ENCODE results near the gene ARHGAP11A.

ARHGAP11A gene

DNA sequence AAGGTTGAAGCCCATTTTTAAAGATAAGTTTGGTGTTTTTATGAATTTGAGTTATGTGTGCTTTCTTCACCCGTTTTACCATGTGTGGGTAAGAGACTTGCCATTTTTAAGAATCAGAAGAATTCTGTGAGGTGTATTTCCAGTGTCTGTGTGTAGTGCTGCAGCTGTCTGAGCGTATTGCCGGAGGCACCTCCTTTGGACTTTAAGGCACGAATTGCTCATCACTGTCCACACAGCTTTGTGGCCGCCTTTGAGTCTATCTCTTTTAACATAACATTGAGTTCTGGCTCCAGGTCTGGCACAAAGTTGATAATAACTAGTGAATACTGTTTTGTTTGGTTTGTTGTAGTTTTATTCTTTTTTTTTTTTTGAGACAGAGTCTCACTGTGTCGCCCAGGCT is 52.0 kb downstream of the ARHGAP11A start:
- Histone ChIP-seq H3K79me2 (ENCODE audit: insufficient read depth, low read length) (no peaks in the 10 kb centered on the region), H3K9me2 (ENCODE audit: low read depth, low read length) (no peaks in the 10 kb centered on the region), H3K27ac (ENCODE audit: low read depth, low read length, poor library complexity, severe bottlenecking) (no peak overlapping the region), H3K36me3 (ENCODE audit: insufficient read depth, low read length) (peaks cover 13% of the 10 kb centered on the region; the same call in 1 of the 2 replicates), H4K20me1 (ENCODE audit: insufficient read depth, low read length) (no peaks in the 10 kb centered on the region), H3F3A (ENCODE audit: insufficient read depth, low read length) (no peaks in the 10 kb centered on the region), H3K4me1 (ENCODE audit: insufficient read depth, low read length, severe bottlenecking) (no peaks in the 10 kb centered on the region), H3K4me3 (ENCODE audit: low read depth, low read length, poor library complexity, severe bottlenecking) (no peak overlapping the region), H3K27me3 (ENCODE audit: insufficient read depth, low read length) (no peaks in the 10 kb centered on the region), H3K9ac (ENCODE audit: low read length) (no peak overlapping the region), H2AFZ (ENCODE audit: low read length) (no peak overlapping the region), H3K9me3 (ENCODE audit: low read length) (no peaks in the 10 kb centered on the region), H3K4me2 (ENCODE audit: low read length) (no peak overlapping the region)
- TF ChIP-seq, protein P1, sequence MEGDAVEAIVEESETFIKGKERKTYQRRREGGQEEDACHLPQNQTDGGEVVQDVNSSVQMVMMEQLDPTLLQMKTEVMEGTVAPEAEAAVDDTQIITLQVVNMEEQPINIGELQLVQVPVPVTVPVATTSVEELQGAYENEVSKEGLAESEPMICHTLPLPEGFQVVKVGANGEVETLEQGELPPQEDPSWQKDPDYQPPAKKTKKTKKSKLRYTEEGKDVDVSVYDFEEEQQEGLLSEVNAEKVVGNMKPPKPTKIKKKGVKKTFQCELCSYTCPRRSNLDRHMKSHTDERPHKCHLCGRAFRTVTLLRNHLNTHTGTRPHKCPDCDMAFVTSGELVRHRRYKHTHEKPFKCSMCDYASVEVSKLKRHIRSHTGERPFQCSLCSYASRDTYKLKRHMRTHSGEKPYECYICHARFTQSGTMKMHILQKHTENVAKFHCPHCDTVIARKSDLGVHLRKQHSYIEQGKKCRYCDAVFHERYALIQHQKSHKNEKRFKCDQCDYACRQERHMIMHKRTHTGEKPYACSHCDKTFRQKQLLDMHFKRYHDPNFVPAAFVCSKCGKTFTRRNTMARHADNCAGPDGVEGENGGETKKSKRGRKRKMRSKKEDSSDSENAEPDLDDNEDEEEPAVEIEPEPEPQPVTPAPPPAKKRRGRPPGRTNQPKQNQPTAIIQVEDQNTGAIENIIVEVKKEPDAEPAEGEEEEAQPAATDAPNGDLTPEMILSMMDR (IDR thresholded peaks at IDR 0.05; ENCODE audit: low read length) = no peak
- no peak for TF ChIP-seq EZH2 (IDR thresholded peaks at IDR 0.05; ENCODE audit: borderline replicate concordance, low read length)

DNA sequence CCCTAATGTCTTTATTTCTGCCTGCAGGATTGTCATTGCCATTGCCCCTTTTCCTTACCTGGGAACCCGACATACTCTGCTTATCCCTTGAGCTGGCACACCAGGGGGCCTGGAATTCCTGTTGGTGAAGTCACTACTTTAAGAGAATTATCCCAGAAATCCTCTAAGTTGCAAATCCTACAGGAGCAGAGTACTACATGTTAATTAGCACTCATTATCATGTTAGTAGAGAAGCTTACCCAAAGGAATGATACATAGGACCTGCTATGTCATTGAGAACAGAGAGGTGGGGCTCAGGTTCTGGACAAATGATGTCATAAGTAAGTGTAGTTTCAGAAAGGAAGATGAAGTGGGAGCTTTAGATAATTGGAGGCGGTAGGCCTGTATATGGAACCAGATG is 53.6 kb downstream of the ARHGAP11A start:
- Histone ChIP-seq H3K9me3 (ENCODE audit: low read length) (no peaks in the 10 kb centered on the region), H3K9ac (ENCODE audit: low read length) (no peak overlapping the region), H3K9me2 (ENCODE audit: low read depth, low read length) (no peaks in the 10 kb centered on the region), H3K4me3 (ENCODE audit: low read depth, low read length, poor library complexity, severe bottlenecking) (no peak overlapping the region), H3K4me2 (ENCODE audit: low read length) (no peak overlapping the region), H2AFZ (ENCODE audit: low read length) (no peak overlapping the region), H4K20me1 (ENCODE audit: insufficient read depth, low read length) (no peaks in the 10 kb centered on the region), H3K27me3 (ENCODE audit: insufficient read depth, low read length) (no peaks in the 10 kb centered on the region), H3K36me3 (ENCODE audit: insufficient read depth, low read length) (peaks cover 11% of the 10 kb centered on the region; the same call in 1 of the 2 replicates), H3F3A (ENCODE audit: insufficient read depth, low read length) (no peaks in the 10 kb centered on the region), H3K4me1 (ENCODE audit: insufficient read depth, low read length, severe bottlenecking) (no peaks in the 10 kb centered on the region), H3K79me2 (ENCODE audit: insufficient read depth, low read length) (no peaks in the 10 kb centered on the region), H3K27ac (ENCODE audit: low read depth, low read length, poor library complexity, severe bottlenecking) (no peak overlapping the region)
- TF ChIP-seq EZH2 (IDR thresholded peaks at IDR 0.05; ENCODE audit: borderline replicate concordance, low read length) = no peak
- TF ChIP-seq, protein P1 (IDR thresholded peaks at IDR 0.05; ENCODE audit: low read length) = no peak

DNA sequence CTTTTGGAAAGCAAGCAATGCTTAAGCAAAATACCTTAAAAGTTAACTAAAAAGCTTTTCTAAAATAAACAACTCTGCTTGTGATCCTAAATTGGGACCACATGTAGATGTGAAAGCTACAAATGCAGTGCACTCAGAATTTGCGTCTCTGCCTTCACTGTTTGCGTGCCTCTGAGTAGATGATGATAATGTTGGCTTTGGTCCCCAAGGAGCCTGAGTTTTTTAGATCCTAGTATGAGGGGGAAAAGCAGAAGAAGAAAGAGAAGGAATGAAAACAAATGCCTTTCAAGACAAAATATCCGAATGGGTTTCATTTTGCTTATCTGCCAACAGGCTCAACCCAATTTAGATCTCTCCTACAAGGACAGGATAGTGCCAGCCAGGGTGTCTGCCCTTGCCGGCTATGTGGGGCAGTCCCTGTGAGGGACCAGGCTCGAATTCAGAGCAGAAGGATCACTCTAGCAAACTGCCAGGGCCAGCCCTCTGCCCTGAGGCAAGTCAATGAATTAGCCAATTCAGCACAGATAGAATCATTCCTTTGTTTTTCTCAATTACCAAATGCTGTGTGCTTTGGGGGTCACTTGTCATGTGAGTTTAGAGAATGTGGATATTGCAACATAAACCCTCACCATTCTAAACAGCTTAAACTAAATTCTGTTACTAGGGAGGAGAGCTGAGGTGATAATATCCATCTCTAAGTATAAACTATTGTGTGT is 54.8 kb downstream of the ARHGAP11A start:
- Histone ChIP-seq H4K20me1 (ENCODE audit: insufficient read depth, low read length) (no peaks in the 10 kb centered on the region), H3K9ac (ENCODE audit: low read length) (no peak overlapping the region), H3K36me3 (ENCODE audit: insufficient read depth, low read length) (peaks cover 9% of the 10 kb centered on the region; the same call in 1 of the 2 replicates), H3K9me3 (ENCODE audit: low read length) (no peaks in the 10 kb centered on the region), H3K4me1 (ENCODE audit: insufficient read depth, low read length, severe bottlenecking) (no peaks in the 10 kb centered on the region), H3K79me2 (ENCODE audit: insufficient read depth, low read length) (no peaks in the 10 kb centered on the region), H3K4me2 (ENCODE audit: low read length) (no peak overlapping the region), H3K4me3 (ENCODE audit: low read depth, low read length, poor library complexity, severe bottlenecking) (no peak overlapping the region), H3F3A (ENCODE audit: insufficient read depth, low read length) (no peaks in the 10 kb centered on the region), H3K9me2 (ENCODE audit: low read depth, low read length) (no peaks in the 10 kb centered on the region), H3K27me3 (ENCODE audit: insufficient read depth, low read length) (no peaks in the 10 kb centered on the region), H2AFZ (ENCODE audit: low read length) (no peak overlapping the region), H3K27ac (ENCODE audit: low read depth, low read length, poor library complexity, severe bottlenecking) (no peak overlapping the region)
- TF ChIP-seq EZH2 (IDR thresholded peaks at IDR 0.05; ENCODE audit: borderline replicate concordance, low read length) = no peak
- TF ChIP-seq, protein P1 (IDR thresholded peaks at IDR 0.05; ENCODE audit: low read length) = no peak
